ENCODE results near the gene LMO7. TPM values are rescaled to one million over a fixed set of nuclear protein-coding genes. Genes with fewer than 3 reads are reported as not detected.

LMO7 gene
- total RNA-seq, 2 donors from 2014 or later = 6.5 to 21.1 TPM

DNA sequence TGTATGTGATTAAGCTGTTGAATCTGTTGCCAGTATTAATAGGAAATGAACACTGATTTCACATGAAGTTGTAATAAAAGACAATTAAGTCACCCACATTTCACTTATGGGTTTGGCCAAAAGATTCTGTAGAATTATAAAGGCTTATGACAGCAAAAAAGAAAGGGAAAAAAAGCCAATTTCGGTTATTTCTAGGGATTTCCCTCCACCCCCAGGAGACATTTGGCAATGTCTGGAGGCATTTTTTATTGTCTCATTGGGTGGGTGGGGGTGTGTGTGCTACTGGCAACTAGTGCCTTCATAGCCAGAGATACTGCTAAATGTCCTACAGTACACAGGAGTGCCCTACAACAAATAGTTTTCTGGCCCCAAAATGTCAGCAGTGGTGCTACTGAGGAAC, 175.7 kb downstream of the LMO7 start:
- Mint-ChIP-seq H3K9me3 (no peaks in the 10 kb centered on the region), H3K27ac (no peak overlapping the region), H3K27me3 (no peaks in the 10 kb centered on the region), H3K4me3 (no peak overlapping the region), H3K36me3 (ENCODE audit: low read depth) (no peaks in the 10 kb centered on the region), H3K4me1 (no peaks in the 10 kb centered on the region)
- ATAC-seq (replicated peaks) = no peak

- no peaks in the 10 kb centered on the region for H3K9me3 Mint-ChIP-seq
- H3K36me3 Mint-ChIP-seq (ENCODE audit: low read depth) = no peaks in the 10 kb centered on the region
- no peak overlapping the region for H3K27ac Mint-ChIP-seq
- no peaks in the 10 kb centered on the region for H3K27me3 Mint-ChIP-seq
- no peaks in the 10 kb centered on the region for H3K4me1 Mint-ChIP-seq
- no peak overlapping the region for H3K4me3 Mint-ChIP-seq
- ATAC-seq (replicated peaks) = no peak
Observed at GRCh38 chr13:75812751-75813181, 176.6 kb downstream of the LMO7 start.

GRCh38 chr13:75813323-75813722, 177.2 kb downstream of the LMO7 start:
- no peak overlapping the region for H3K4me3 Mint-ChIP-seq
- no peaks in the 10 kb centered on the region for H3K4me1 Mint-ChIP-seq
- H3K27me3 Mint-ChIP-seq = no peaks in the 10 kb centered on the region
- H3K9me3 Mint-ChIP-seq = no peaks in the 10 kb centered on the region
- H3K36me3 Mint-ChIP-seq (ENCODE audit: low read depth) = no peaks in the 10 kb centered on the region
- H3K27ac Mint-ChIP-seq = no peak overlapping the region
- ATAC-seq (replicated peaks) = no peak

DNA sequence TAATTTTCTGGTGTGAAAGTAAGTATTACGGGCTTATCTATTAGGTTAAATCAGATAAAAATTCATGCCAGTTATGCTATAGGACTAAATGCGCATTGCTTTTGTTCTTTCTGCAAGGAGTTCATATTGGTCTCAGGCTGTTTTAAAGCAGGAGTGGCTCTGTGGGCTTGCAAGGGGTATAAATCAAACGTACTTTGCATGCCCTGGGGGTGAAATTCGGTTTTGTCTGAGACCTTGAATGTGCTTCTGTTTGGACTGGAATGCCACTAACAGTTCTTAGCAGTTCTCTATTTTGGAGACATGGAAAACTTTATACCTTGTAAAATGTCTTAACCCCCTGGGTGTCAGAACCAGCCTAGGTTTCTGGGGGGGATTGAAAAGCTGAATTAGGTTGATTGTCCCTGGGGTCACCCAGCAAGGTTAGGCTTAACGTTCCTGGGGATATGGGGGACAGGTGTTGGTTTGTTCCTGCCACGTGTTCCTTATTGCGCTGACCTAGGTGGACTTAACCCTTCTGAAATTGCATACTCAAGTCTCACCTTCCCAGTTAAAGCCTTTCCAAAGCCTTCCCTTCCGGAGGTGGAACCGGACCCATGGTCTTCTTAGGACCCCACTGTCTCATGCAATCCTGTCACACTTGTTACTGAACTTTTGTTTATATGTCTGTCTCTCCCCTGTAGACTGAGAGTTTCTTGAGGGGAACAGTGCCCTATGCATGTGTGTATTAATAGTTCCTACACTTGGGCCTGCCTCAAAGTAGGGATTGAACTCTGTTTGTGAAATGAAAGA, 182.2 kb downstream of the LMO7 start:
- no peak overlapping the region for H3K4me3 Mint-ChIP-seq
- H3K9me3 Mint-ChIP-seq = no peaks in the 10 kb centered on the region
- ATAC-seq (replicated peaks) = no peak
- H3K4me1 Mint-ChIP-seq = no peaks in the 10 kb centered on the region
- no peaks in the 10 kb centered on the region for H3K27me3 Mint-ChIP-seq
- no peaks in the 10 kb centered on the region for H3K36me3 Mint-ChIP-seq (ENCODE audit: low read depth)
- H3K27ac Mint-ChIP-seq = no peak overlapping the region

DNA sequence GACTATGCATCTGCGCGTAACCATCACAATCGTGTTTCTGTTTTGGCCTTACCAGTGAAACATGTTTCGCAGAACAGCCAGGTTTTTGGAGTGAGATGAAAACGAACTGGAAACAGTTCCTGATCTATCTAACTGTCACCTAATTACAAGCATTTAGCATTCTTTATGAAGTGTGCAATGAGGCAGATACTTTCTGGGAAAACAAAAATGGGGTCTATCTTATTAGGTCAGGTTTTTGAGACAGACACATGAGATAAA, 182.8 kb downstream of the LMO7 start:
- peaks cover 5% of the 10 kb centered on the region for H3K36me3 Mint-ChIP-seq (ENCODE audit: low read depth)
- no peak for ATAC-seq (replicated peaks)
- no peaks in the 10 kb centered on the region for H3K27me3 Mint-ChIP-seq
- no peaks in the 10 kb centered on the region for H3K4me1 Mint-ChIP-seq
- H3K9me3 Mint-ChIP-seq = no peaks in the 10 kb centered on the region
- no peak overlapping the region for H3K4me3 Mint-ChIP-seq
- no peak overlapping the region for H3K27ac Mint-ChIP-seq

DNA sequence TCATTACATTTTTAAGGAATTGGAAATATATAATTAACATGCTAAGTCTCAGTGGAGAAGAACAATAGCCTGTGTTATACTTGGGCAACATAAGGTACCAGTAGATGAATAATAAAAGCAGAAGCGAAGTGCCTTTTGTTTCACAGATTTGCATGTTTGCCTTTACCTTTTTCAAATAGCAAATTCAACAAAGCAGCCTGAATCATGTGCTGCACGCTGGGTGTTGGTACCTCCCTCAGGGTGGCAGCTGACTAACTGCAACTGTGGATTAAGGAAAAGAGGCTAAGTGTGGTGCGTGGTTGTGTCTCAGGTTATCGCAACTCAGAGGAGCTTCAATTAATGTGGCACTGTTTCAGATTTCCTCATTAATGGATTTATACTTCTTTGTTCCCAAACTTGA, 189.0 kb downstream of the LMO7 start:
- no peaks in the 10 kb centered on the region for H3K4me1 Mint-ChIP-seq
- peaks cover 5% of the 10 kb centered on the region for H3K9me3 Mint-ChIP-seq
- no peaks in the 10 kb centered on the region for H3K27me3 Mint-ChIP-seq
- peaks cover 17% of the 10 kb centered on the region for H3K36me3 Mint-ChIP-seq (ENCODE audit: low read depth)
- no peak overlapping the region for H3K27ac Mint-ChIP-seq
- H3K4me3 Mint-ChIP-seq = no peak overlapping the region
- no peak for ATAC-seq (replicated peaks)

DNA sequence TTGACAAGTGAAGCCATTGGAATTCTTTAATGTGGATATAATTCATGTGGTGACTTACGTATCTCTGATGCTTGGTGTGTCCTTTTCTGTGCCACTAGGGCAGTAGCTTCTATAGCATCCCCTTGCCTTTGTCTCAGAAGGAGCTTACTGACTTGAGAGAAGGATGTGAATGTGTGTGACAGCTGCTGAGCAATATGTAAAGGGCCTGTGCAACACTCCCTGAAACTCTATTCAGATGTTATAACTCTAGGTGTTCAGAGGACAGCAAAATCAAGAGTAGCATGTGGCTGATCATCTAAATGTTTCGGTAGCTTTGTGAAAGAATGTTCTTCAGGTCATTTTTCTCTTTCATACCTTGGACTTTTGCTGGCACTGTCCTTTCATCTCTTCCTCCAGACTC, 189.5 kb downstream of the LMO7 start:
- ATAC-seq (replicated peaks) = no peak
- H3K27ac Mint-ChIP-seq = no peak overlapping the region
- no peaks in the 10 kb centered on the region for H3K4me1 Mint-ChIP-seq
- no peaks in the 10 kb centered on the region for H3K27me3 Mint-ChIP-seq
- H3K4me3 Mint-ChIP-seq = no peak overlapping the region
- H3K9me3 Mint-ChIP-seq = peaks cover 5% of the 10 kb centered on the region
- H3K36me3 Mint-ChIP-seq (ENCODE audit: low read depth) = peaks cover 17% of the 10 kb centered on the region

DNA sequence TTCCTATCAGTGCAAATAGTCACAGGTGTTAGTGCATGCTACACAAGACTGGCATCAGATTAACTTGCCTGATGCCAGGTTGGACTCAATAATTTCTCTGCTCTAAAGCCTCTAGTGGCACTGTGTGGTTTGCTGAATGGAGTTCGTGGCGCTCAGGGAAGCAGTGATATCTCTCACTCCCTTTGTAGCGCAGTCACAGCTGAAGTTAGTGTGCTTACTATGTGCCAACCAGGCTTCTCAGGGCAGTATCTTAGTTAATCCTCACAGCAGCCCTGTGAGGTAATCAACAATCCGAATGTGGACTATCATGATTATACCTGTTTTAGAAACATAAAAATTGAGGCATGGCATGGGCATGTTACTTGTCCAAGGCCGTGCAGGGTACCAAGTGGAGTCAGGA, 190.3 kb downstream of the LMO7 start:
- Mint-ChIP-seq H3K4me3 (no peak overlapping the region), H3K36me3 (ENCODE audit: low read depth) (peaks cover 17% of the 10 kb centered on the region), H3K27me3 (no peaks in the 10 kb centered on the region), H3K9me3 (peaks cover 10% of the 10 kb centered on the region), H3K4me1 (no peaks in the 10 kb centered on the region), H3K27ac (no peak overlapping the region)
- no peak for ATAC-seq (replicated peaks)

- peaks cover 10% of the 10 kb centered on the region for H3K9me3 Mint-ChIP-seq
- no peak for ATAC-seq (replicated peaks)
- peaks cover 6% of the 10 kb centered on the region for H3K36me3 Mint-ChIP-seq (ENCODE audit: low read depth)
- H3K27me3 Mint-ChIP-seq = no peaks in the 10 kb centered on the region
- no peaks in the 10 kb centered on the region for H3K4me1 Mint-ChIP-seq
- H3K27ac Mint-ChIP-seq = no peak overlapping the region
- H3K4me3 Mint-ChIP-seq = no peak overlapping the region
Observed at GRCh38 chr13:75829830-75830229, 193.7 kb downstream of the LMO7 start.

DNA sequence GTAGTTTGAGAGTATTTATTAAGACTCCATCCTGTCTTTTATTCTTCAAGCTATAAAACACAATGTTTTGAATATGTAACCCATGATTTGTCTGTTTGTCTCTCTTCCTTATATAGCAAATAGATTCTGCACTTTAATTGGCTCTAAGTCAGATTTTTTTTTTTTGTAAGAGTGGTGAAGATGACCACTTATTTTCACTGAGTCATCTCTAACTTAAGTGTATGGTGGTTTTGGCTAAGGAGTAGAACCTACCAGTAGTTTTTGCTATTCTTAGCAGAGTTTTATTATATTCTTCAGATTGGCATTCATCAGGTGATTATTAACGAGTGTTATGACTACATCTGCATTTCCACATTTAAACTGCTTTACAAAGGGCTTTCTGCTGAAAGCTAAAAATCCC, 194.7 kb downstream of the LMO7 start:
- H3K9me3 Mint-ChIP-seq = peaks cover 10% of the 10 kb centered on the region
- H3K4me1 Mint-ChIP-seq = no peaks in the 10 kb centered on the region
- no peak overlapping the region for H3K4me3 Mint-ChIP-seq
- ATAC-seq (replicated peaks) = no peak
- peaks cover 6% of the 10 kb centered on the region for H3K36me3 Mint-ChIP-seq (ENCODE audit: low read depth)
- no peaks in the 10 kb centered on the region for H3K27me3 Mint-ChIP-seq
- H3K27ac Mint-ChIP-seq = no peak overlapping the region

GRCh38 chr13:75831389-75831788, 195.3 kb downstream of the LMO7 start:
- H3K27ac Mint-ChIP-seq = no peak overlapping the region
- no peaks in the 10 kb centered on the region for H3K27me3 Mint-ChIP-seq
- H3K4me1 Mint-ChIP-seq = no peaks in the 10 kb centered on the region
- ATAC-seq (replicated peaks) = no peak
- H3K9me3 Mint-ChIP-seq = peaks cover 10% of the 10 kb centered on the region
- H3K4me3 Mint-ChIP-seq = no peak overlapping the region
- H3K36me3 Mint-ChIP-seq (ENCODE audit: low read depth) = peaks cover 1% of the 10 kb centered on the region

DNA sequence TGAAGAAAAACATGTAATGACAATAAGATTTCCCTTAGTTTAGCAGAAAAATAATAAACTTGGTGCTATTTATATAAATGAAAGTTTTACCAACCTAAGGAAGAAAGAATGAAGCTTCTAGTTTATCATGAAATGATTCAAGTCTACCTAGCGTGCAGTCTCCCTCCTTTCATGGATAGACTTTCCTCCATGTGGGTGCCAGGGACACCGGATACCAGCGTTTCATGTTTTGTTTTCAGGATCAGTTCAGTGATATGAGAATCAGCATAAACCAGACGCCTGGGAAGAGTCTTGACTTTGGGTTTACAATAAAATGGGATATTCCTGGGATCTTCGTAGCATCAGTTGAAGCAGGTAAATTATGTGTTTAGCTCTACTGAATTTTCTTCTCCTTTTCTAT, 196.7 kb downstream of the LMO7 start:
- no peaks in the 10 kb centered on the region for H3K36me3 Mint-ChIP-seq (ENCODE audit: low read depth)
- H3K4me3 Mint-ChIP-seq = no peak overlapping the region
- no peak overlapping the region for H3K27ac Mint-ChIP-seq
- no peaks in the 10 kb centered on the region for H3K27me3 Mint-ChIP-seq
- no peak for ATAC-seq (replicated peaks)
- H3K4me1 Mint-ChIP-seq = no peaks in the 10 kb centered on the region
- H3K9me3 Mint-ChIP-seq = peaks cover 10% of the 10 kb centered on the region

DNA sequence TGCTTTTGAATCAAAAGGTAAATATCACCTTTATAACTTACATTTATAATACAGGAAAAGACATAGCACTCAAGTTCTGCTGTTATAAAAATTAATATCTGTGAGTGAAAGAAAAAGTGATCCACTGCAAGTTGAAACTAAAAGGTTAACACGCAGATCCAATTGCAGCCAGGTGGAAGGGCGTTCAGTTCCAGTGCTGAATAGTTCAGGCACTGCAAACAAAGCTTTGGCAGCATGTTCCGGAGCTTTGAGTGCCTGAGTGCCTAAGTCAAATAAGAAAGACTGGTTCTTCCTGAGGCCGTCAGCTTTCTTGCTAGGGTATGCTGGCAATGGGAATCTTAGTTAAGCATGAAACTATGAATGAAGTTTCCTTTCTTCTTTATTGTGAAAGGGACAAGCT, 200.3 kb downstream of the LMO7 start:
- H3K4me3 Mint-ChIP-seq = no peak overlapping the region
- no peaks in the 10 kb centered on the region for H3K4me1 Mint-ChIP-seq
- no peak for ATAC-seq (replicated peaks)
- no peaks in the 10 kb centered on the region for H3K27me3 Mint-ChIP-seq
- H3K27ac Mint-ChIP-seq = no peak overlapping the region
- H3K36me3 Mint-ChIP-seq (ENCODE audit: low read depth) = peaks cover 16% of the 10 kb centered on the region
- H3K9me3 Mint-ChIP-seq = no peaks in the 10 kb centered on the region

- Mint-ChIP-seq H3K27ac (no peak overlapping the region), H3K4me1 (no peaks in the 10 kb centered on the region), H3K36me3 (ENCODE audit: low read depth) (peaks cover 35% of the 10 kb centered on the region), H3K4me3 (no peak overlapping the region), H3K27me3 (no peaks in the 10 kb centered on the region), H3K9me3 (no peaks in the 10 kb centered on the region)
- no peak for ATAC-seq (replicated peaks)
Observed at GRCh38 chr13:75838366-75839005, 202.4 kb downstream of the LMO7 start.

DNA sequence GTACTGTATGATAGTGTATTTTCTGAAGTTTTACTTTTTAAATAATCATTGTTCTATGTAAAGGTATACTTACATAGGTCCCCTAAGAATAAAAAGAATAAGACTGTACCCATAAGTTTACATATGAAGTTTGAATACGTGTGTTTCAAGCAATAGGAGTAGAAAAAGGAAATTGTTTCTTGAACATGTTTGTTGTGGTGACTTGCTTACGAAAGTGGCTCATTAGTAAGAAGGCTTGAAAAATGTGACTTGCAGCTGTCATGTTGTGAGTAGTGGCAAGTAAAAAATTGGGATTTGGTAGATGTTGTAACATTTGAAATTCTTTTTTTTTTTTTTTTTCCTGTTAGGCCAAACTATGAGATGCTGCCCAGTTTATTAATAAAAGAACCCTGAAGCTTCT, 203.3 kb downstream of the LMO7 start:
- H3K36me3 Mint-ChIP-seq (ENCODE audit: low read depth) = peaks cover 35% of the 10 kb centered on the region
- H3K9me3 Mint-ChIP-seq = no peaks in the 10 kb centered on the region
- H3K27ac Mint-ChIP-seq = no peak overlapping the region
- no peaks in the 10 kb centered on the region for H3K27me3 Mint-ChIP-seq
- no peak overlapping the region for H3K4me3 Mint-ChIP-seq
- no peaks in the 10 kb centered on the region for H3K4me1 Mint-ChIP-seq
- ATAC-seq (replicated peaks) = no peak

Data from activated T-helper 17 cell treated with anti-CD3 and anti-CD28 coated beads, Interleukin-2, amount 50 U/mL, for 72 hours (primary cell).